WTC11 (cell line): ENCODE results near the gene JMY. TPM values are rescaled to one million over a fixed set of nuclear protein-coding genes. Genes with fewer than 3 reads are reported as not detected.

ENCODE experiments used
- ATAC-seq: fragments of 200-7000 bp; cut with Tn5 transposase; 2 replicates; pipeline ENCODE4 v1.10.0; 2021; ENCODE audit warnings: mild to moderate bottlenecking, moderate library complexity
- CTCF ChIA-PET: fragments of 300-600 bp; sonication (Branson Sonifier 250); formaldehyde crosslinking; loops from one replicate; lab custom pipeline; 2021; ENCODE audit warnings: antibody characterized with exemption; lab: Charles Lee
- POLR2A ChIA-PET: fragments of 350-600 bp; sonication (Branson Sonifier 250); formaldehyde crosslinking; loops from one replicate; lab custom pipeline; 2021; ENCODE audit warnings: antibody characterized with exemption; lab: Charles Lee
- DNase-seq: peaks from one replicate; pipeline ENCODE4 v3.0.0; 2021; ENCODE audit warnings: low spot score
- H3K27ac Mint-ChIP-seq: 2 replicates; pipeline ENCODE4 v1.8.0; 2021; ENCODE audit warnings: mixed read lengths
- H3K27me3 Mint-ChIP-seq: 2 replicates; pipeline ENCODE4 v1.8.0; 2021; ENCODE audit warnings: low read depth, mild to moderate bottlenecking, moderate library complexity, mixed read lengths
- H3K36me3 Mint-ChIP-seq: 2 replicates; pipeline ENCODE4 v1.8.0; 2021; ENCODE audit warnings: mixed read lengths
- H3K4me1 Mint-ChIP-seq: 2 replicates; pipeline ENCODE4 v1.8.0; 2022; ENCODE audit warnings: mixed read lengths
- H3K4me3 Mint-ChIP-seq: 2 replicates; pipeline ENCODE4 v1.8.0; 2021; ENCODE audit warnings: mild to moderate bottlenecking, moderate library complexity, mixed read lengths
- H3K9me3 Mint-ChIP-seq: 2 replicates; pipeline ENCODE4 v1.8.0; 2021; ENCODE audit warnings: mixed read lengths
- AFF4 ChIP-seq: sonication (generic); formaldehyde crosslinking; IDR thresholded peaks from 2 replicates; pipeline ENCODE4 v1.8.1; 2023; ENCODE audit warnings: mild to moderate bottlenecking, missing genetic modification reagents, borderline replicate concordance
- ARID4B ChIP-seq: sonication (generic); formaldehyde crosslinking; IDR thresholded peaks from 2 replicates; pipeline ENCODE4 v1.8.0; 2023; ENCODE audit warnings: missing genetic modification reagents, mild to moderate bottlenecking, borderline replicate concordance
- ATF2 ChIP-seq: sonication (generic); formaldehyde crosslinking; IDR thresholded peaks from 2 replicates; pipeline ENCODE4 v1.8.1; 2022; ENCODE audit warnings: low read depth, missing genetic modification reagents, borderline replicate concordance
- ATF3 ChIP-seq: sonication (generic); formaldehyde crosslinking; conservative IDR thresholded peaks from 2 replicates; pipeline ENCODE4 v1.8.1; 2022; ENCODE audit warnings: mild to moderate bottlenecking, missing genetic modification reagents
- CDX4 ChIP-seq: fragments of 250-450 bp; sonication (Bioruptor Pico); IDR thresholded peaks from 2 replicates; pipeline ENCODE4 v1.9.0; 2021; ENCODE audit warnings: moderate library complexity, mild to moderate bottlenecking, inconsistent platforms, borderline replicate concordance
- CREM ChIP-seq: sonication (generic); formaldehyde crosslinking; IDR thresholded peaks from 2 replicates; pipeline ENCODE4 v1.8.1; 2022; ENCODE audit warnings: mild to moderate bottlenecking, missing genetic modification reagents, moderate library complexity
- E2F4 ChIP-seq: sonication (generic); formaldehyde crosslinking; IDR thresholded peaks from 2 replicates; pipeline ENCODE4 v1.8.1; 2022; ENCODE audit warnings: low read depth, mild to moderate bottlenecking, moderate library complexity, missing genetic modification reagents, borderline replicate concordance
- GABPB1 ChIP-seq: sonication (generic); formaldehyde crosslinking; IDR thresholded peaks from 2 replicates; pipeline ENCODE4 v1.8.1; 2023; ENCODE audit warnings: mild to moderate bottlenecking, missing genetic modification reagents
- JUN ChIP-seq: sonication (generic); formaldehyde crosslinking; IDR thresholded peaks from 2 replicates; pipeline ENCODE4 v1.8.0; 2023; ENCODE audit warnings: mild to moderate bottlenecking, missing genetic modification reagents
- KAT7 ChIP-seq: sonication (generic); formaldehyde crosslinking; IDR thresholded peaks from 2 replicates; pipeline ENCODE4 v1.8.1; 2023; ENCODE audit warnings: missing genetic modification reagents, mild to moderate bottlenecking, borderline replicate concordance
- MXD4 ChIP-seq: fragments of 250-450 bp; sonication (Bioruptor Pico); IDR thresholded peaks from 2 replicates; pipeline ENCODE4 v1.8.0; 2021; ENCODE audit warnings: mild to moderate bottlenecking, moderate library complexity, borderline replicate concordance
- OVOL2 ChIP-seq: fragments of 250-450 bp; sonication (Bioruptor Pico); IDR thresholded peaks from 2 replicates; pipeline ENCODE4 v1.9.0; 2021; ENCODE audit warnings: mild to moderate bottlenecking, borderline replicate concordance
- RELA ChIP-seq: sonication (generic); formaldehyde crosslinking; IDR thresholded peaks from 2 replicates; pipeline ENCODE4 v1.8.1; 2022; ENCODE audit warnings: missing genetic modification reagents, mild to moderate bottlenecking, borderline replicate concordance
- TP53 ChIP-seq: sonication (generic); formaldehyde crosslinking; IDR thresholded peaks from 2 replicates; pipeline ENCODE4 v1.8.1; 2023; ENCODE audit warnings: mild to moderate bottlenecking, missing genetic modification reagents
- USF1 ChIP-seq: sonication (generic); formaldehyde crosslinking; IDR thresholded peaks from 2 replicates; pipeline ENCODE4 v1.8.0; 2022; ENCODE audit warnings: mild to moderate bottlenecking, missing genetic modification reagents
- ZMAT4 ChIP-seq: fragments of 250-450 bp; sonication (Bioruptor Pico); IDR thresholded peaks from 2 replicates; pipeline ENCODE4 v1.9.0; 2021; ENCODE audit warnings: mild to moderate bottlenecking
- ZNF232 ChIP-seq: sonication (generic); formaldehyde crosslinking; IDR thresholded peaks from 2 replicates; pipeline ENCODE4 v1.8.0; 2022; ENCODE audit warnings: mild to moderate bottlenecking, missing genetic modification reagents
- ZNF281 ChIP-seq: sonication (generic); formaldehyde crosslinking; IDR thresholded peaks from 2 replicates; pipeline ENCODE4 v1.8.0; 2023; ENCODE audit warnings: mild to moderate bottlenecking, missing genetic modification reagents
- total RNA-seq: library from RNA; stranded (reverse); gene quantifications from 3 replicates; pipeline ENCODE4 v1.2.3, GENCODE V29; 2021

Gene JMY
- total RNA-seq, 1 experiment from 2014 or later, result 12.4 TPM

- Mint-ChIP-seq H3K9me3 (no peaks in the 10 kb centered on the region), H3K36me3 (peaks cover 24% of the 10 kb centered on the region), H3K27ac (no peak overlapping the region), H3K4me3 (no peak overlapping the region), H3K27me3 (no peaks in the 10 kb centered on the region), H3K4me1 (no peaks in the 10 kb centered on the region)
- ATAC-seq (no peak), DNase-seq (no peak)
- TF ChIP-seq ATF3 (CRISPR knock-in tag), result no peak
- no peak for TF ChIP-seq ZMAT4 (CRISPR knock-in tag)
- no peak for TF ChIP-seq AFF4
- TF ChIP-seq ARID4B (CRISPR knock-in tag), result no peak
- TF ChIP-seq ATF2 (CRISPR knock-in tag), result no peak
- no peak for TF ChIP-seq JUN (CRISPR knock-in tag)
- TF ChIP-seq KAT7, result no peak
- no peak for TF ChIP-seq E2F4 (CRISPR knock-in tag)
- TF ChIP-seq USF1, result no peak
- no peak for TF ChIP-seq MXD4
- TF ChIP-seq OVOL2 (CRISPR knock-in tag), result no peak
- no peak for TF ChIP-seq GABPB1
- no peak for TF ChIP-seq ZNF232 (CRISPR knock-in tag)
- no peak for TF ChIP-seq RELA (CRISPR knock-in tag)
- no peak for TF ChIP-seq ZNF281 (CRISPR knock-in tag)
- TF ChIP-seq TP53 (CRISPR knock-in tag), result no peak
- TF ChIP-seq CDX4 (CRISPR knock-in tag), result no peak
- no peak for TF ChIP-seq CREM
- CTCF ChIA-PET, result no interaction called here
- POLR2A ChIA-PET, result no interaction called here
Measured at GRCh38 chr5:79302454-79302853, 66.5 kb downstream of the JMY start.
